Activated naive CD4-positive, alpha-beta T cell treated with anti-CD3 and anti-CD28 coated beads, Interleukin-2, amount 50 U/mL, for 16 hours (primary cell): ENCODE data around the gene TSNAXIP1.
"Not testable (repeated sequence)": the region's sequence is repeated elsewhere in the genome, so short reads cannot be mapped to it uniquely, and the experiment has no call there.

Source experiments
- DNase-seq: peaks from one replicate; pipeline ENCODE4 v3.0.0-alpha.2; 2020

TSNAXIP1 gene

GRCh38 chr16:67837190-67837589, 30.5 kb downstream of the TSNAXIP1 start:
- DNase-seq: not testable (repeated sequence)

- no peak for DNase-seq
These were observed 31.1 kb downstream of the TSNAXIP1 start for GRCh38 chr16:67837811-67838210.

GRCh38 chr16:67841198-67841815, 34.6 kb downstream of the TSNAXIP1 start:
- DNase-seq: no peak

- DNase-seq: peak; percentile 94
These were observed 35.3 kb downstream of the TSNAXIP1 start, which contains the start of gene THAP11 for GRCh38 chr16:67841816-67842508. TSS of gene THAP11 (plus strand) at chr16:67842320. CDS start at chr16:67842555, 235 bp downstream.

- DNase-seq: peak; percentile 67
These were observed 36.0 kb downstream of the TSNAXIP1 start for GRCh38 chr16:67842509-67843342.

- no peak for DNase-seq
These were observed 36.7 kb downstream of the TSNAXIP1 start for GRCh38 chr16:67843343-67843765.

GRCh38 chr16:67844497-67844896, 37.8 kb downstream of the TSNAXIP1 start:
- no peak for DNase-seq

GRCh38 chr16:67845291-67846062, 38.8 kb downstream of the TSNAXIP1 start:
- DNase-seq: no peak

GRCh38 chr16:67846063-67846319, 39.3 kb downstream of the TSNAXIP1 start:
- DNase-seq: no peak

- DNase-seq: peak; percentile 96
These were observed 39.8 kb downstream of the TSNAXIP1 start, which contains the start of gene NUTF2 for GRCh38 chr16:67846320-67847063. TSS of gene NUTF2 (plus strand) at chr16:67846933. CDS start at chr16:67865131, 18,198 bp downstream.

- no peak for DNase-seq
These were observed 40.6 kb downstream of the TSNAXIP1 start, which contains the start of gene CENPT for GRCh38 chr16:67847064-67847861. TSS of gene CENPT (minus strand) at chr16:67847693. CDS start at chr16:67833859, 13,834 bp downstream.

GRCh38 chr16:67848118-67848517, 41.4 kb downstream of the TSNAXIP1 start:
- no peak for DNase-seq

- no peak for DNase-seq
These were observed 47.0 kb downstream of the TSNAXIP1 start for GRCh38 chr16:67853670-67854069.

GRCh38 chr16:67855789-67856188, 49.1 kb downstream of the TSNAXIP1 start:
- no peak for DNase-seq

- DNase-seq: no peak
These were observed 50.3 kb downstream of the TSNAXIP1 start for GRCh38 chr16:67856927-67857546.

- no peak for DNase-seq
These were observed 51.0 kb downstream of the TSNAXIP1 start for GRCh38 chr16:67857547-67858233.

- no peak for DNase-seq
These were observed 51.8 kb downstream of the TSNAXIP1 start for GRCh38 chr16:67858500-67858899.

- DNase-seq: no peak
These were observed 54.1 kb downstream of the TSNAXIP1 start for GRCh38 chr16:67860589-67861398.

- no peak for DNase-seq
These were observed 55.2 kb downstream of the TSNAXIP1 start for GRCh38 chr16:67861877-67862276.
